ENCODE data around the gene BGLAP.
A peak's percentile ranks its signal among the peaks of the same experiment; 100 is the strongest.
"Not testable (repeated sequence)": the region's sequence is repeated elsewhere in the genome, so short reads cannot be mapped to it uniquely, and the experiment has no call there.

The BGLAP gene

DNA sequence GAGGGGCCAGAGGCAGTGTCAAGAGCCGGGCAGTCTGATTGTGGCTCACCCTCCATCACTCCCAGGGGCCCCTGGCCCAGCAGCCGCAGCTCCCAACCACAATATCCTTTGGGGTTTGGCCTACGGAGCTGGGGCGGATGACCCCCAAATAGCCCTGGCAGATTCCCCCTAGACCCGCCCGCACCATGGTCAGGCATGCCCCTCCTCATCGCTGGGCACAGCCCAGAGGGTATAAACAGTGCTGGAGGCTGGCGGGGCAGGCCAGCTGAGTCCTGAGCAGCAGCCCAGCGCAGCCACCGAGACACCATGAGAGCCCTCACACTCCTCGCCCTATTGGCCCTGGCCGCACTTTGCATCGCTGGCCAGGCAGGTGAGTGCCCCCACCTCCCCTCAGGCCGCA, at the start of gene BGLAP:
TSS of gene BGLAP (plus strand) at position 259 of the 400 bp plus-strand sequence. CDS start at position 307, 48 bp downstream.
- DNase-seq (ENCODE audit: low spot score): no peak

DNA sequence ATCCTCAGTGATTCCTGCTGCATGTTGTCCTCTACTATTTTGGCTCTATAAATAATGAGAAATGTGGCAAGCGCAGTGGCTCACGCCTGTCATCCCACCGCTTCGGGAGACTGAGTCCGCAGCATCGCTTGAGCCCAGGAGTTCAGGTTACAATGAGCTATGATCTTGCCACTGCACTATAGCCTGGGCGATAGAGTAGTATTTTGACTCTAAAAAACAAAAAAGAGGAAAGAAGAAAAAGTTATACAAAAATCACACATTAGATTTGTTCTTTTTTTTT, 48.8 kb upstream of the BGLAP start:
- no peak for DNase-seq (ENCODE audit: low spot score)

DNA sequence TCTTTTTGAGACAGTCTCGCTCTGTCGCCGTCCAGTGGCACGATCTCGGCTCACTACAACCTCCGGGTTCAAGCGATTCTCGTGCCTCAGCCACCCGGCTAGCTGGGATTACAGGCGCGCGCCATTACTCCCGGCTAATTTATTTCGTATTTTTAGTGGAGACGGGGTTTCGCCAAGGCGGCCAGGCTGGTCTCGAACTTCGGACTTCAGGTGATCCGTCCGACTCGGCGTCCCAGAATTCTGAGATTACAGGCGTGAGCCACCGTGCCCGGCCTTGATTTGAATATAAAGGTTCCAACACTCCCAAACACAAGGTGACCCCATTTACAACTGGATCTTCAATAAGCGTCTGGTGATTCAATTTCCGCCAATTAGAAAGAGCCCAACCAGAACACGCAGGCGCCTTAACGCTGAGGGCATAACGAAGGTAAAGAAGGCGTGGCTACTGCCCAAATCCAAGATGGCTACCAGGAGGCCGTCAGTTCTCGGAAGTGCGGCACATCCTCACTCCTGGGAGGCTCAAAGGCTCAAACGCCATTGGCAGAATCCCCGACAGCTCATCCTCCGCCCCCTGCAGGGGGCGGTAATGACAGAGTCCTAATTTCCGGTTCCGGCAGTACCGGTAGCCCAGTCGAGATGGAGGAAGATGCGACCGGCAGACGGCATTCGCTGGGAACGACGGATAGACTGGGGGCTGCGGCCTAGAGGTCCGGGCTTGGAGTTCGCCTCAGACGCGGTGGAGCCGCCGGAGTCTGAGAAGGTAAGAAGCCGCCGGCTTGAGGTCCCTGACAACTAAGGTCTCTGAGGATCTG, 48.3 kb upstream of the BGLAP start, which contains the start of gene SLC25A44:
TSS of gene SLC25A44 (plus strand) at position 617 of the 812 bp plus-strand sequence. CDS start 5,744 bp downstream, outside the sequence.
- peak; percentile 87 for DNase-seq (ENCODE audit: low spot score)

DNA sequence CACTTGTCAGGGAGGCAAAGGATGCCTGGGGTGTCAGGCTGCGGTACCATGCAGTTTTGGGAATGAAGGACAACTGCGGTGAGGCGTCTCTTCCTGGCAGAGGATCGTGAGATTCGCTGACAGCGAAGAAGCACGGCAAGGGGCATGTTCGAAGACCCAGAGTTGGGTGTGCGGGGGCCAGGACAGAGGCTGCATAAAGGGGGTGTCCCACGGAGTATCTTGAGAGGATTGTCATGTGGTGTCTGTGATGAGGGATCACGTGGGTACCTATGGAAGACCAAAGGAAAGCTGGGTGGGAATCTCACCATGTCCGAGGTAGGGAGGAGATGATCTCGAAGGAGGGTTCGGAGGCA, 47.7 kb upstream of the BGLAP start:
- no peak for DNase-seq (ENCODE audit: low spot score)

DNA sequence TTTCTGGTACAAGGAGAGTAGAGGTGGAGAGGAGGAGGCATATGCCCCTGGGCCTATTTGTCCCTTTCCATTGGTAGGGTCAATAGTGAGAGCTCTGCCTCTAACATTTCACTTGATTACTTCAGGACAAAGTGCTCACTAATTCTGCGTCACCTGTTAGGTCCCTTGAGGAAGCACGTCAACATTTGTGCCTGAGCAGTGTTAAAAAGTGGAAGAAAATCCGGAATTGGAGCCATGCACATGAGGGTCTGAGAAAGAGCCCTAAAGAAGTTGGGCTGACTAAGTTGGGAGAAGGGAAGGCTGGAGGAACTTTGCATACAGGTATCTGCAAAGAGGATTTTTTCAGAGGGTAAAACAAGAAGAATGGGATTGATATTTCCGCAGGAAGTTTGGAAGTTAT, 46.1 kb upstream of the BGLAP start:
- DNase-seq (ENCODE audit: low spot score): no peak

DNA sequence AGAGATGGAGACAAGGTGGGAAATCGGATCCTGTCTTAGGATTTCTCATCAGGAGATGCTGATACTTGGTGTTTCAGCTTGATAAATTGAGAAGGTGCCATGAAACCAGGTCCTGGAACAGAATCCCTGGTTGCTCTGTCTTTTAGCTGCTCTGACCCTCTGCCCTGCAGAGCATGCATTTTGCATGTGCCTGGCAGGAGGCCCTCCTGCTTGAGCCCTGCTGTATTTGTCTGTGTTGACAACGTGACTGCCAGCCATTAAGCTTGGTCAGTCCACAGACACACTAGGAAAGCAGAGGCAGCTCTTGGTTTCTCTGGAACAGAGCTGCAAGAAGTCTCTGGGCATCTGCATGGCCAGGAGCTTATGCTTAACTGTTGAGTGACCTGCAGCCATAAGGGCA, 45.5 kb upstream of the BGLAP start:
- no peak for DNase-seq (ENCODE audit: low spot score)

DNA sequence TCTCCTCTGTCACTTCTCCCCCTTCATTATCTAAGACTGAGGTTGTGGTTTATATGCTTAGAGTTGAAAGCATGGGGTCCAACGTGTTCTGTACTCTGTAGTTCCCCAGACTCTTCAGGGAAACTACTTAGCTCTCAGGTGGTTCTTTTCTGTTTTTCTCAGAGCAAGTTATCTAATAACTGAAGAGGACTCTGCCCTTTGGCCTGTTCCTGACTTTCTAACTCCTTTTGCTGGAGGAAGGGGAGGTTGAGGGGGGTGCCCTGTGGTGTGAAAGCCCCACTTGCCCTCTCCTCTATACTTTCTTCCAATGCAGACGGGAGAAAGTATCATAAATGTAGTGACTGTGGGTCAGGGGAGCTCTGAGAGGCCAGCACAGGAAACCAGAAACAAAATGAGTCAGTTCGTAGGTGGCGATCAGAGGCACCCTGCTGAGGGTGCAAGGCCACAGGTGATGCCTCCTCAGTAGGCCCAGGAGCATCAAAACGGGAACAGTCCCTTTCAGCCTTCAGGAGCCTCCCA, 43.1 kb upstream of the BGLAP start:
- no peak for DNase-seq (ENCODE audit: low spot score)

DNA sequence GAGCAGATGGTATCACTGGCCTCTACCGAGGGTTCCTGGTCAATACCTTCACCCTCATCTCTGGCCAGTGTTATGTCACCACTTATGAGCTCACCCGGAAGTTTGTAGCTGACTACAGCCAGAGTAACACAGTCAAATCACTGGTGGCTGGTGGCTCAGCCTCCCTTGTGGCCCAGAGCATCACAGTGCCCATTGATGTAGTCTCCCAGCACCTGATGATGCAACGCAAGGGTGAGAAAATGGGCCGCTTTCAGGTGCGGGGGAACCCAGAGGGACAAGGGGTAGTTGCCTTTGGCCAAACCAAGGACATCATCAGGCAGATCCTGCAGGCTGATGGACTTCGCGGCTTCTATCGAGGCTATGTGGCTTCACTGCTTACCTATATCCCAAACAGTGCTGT, 41.9 kb upstream of the BGLAP start:
- no peak for DNase-seq (ENCODE audit: low spot score)

DNA sequence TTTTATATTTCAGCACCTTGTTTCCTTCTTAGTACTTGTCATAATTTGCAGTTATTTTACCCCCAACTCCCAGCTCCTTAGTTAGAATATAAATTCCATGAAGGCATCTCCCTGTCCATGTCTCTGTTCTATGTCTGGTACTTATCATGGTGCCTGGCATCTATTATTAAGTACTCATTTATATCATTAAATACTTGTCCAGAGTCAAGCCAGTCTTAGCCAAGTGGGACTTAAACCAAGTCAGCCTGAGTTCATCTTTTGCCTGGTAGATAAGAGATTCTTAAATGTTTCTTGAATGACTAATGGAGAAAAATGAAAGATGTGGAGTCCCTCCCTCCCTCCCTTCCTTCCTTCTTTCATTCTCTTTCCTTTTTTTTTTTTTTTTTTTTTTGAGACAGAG, 38.7 kb upstream of the BGLAP start:
- DNase-seq (ENCODE audit: low spot score): no peak

DNA sequence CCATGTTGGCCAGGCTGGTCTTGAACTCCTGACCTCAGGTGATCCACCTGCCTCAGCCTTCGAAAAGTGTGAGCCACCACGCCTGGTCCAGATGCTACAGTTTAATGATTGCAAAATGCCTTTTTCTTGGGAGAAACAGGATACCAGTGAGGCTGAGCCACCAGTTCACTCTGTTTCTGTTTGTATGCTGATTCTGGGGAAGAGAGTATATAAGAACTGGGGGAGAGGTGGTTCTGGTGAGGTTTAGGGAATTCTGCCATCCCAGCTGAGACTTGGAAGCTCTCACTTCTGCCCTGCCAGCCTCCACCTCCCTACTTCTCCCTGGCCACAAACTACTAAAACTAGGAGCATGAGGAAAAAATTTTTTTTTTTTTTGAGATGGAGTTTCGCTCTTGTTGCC, 37.3 kb upstream of the BGLAP start:
- no peak for DNase-seq (ENCODE audit: low spot score)

DNA sequence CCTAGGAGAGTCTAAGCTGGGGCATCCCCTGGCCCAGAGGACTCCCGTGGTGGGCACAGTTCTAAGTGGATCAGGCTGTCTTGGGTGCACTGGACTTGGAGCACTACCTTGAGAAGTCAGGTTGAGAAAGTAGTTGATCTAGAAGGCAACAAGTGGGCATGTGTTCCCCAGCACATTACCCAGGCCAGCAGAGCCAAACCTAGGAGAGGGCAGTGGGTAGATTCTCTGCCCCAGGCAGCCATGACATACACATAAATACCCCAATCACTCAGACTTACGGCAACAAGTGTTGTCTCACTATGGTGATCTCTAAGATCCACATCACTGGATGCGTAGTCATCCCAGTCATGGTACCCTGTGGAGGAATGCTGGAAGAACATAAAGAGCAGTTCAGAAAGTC, 30.7 kb upstream of the BGLAP start:
- DNase-seq (ENCODE audit: low spot score): no peak

DNA sequence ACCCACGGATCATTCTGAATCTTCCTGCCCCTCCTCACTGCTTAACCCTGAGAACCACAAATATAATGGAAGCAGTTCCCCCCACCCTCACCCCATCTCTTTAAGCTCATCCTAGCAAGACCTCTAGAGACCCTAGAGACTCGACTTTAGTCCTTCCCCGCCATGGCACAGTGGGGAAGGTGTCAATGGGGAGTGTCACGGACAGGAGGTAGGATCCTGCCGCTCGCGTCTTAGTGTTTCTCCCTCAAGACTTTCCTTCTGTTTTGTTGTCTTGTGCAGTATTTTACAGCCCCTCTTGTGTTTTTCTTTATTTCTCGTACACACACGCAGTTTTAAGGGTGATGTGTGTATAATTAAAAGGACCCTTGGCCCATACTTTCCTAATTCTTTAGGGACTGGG, 29.9 kb upstream of the BGLAP start:
- DNase-seq (ENCODE audit: low spot score): no peak

DNA sequence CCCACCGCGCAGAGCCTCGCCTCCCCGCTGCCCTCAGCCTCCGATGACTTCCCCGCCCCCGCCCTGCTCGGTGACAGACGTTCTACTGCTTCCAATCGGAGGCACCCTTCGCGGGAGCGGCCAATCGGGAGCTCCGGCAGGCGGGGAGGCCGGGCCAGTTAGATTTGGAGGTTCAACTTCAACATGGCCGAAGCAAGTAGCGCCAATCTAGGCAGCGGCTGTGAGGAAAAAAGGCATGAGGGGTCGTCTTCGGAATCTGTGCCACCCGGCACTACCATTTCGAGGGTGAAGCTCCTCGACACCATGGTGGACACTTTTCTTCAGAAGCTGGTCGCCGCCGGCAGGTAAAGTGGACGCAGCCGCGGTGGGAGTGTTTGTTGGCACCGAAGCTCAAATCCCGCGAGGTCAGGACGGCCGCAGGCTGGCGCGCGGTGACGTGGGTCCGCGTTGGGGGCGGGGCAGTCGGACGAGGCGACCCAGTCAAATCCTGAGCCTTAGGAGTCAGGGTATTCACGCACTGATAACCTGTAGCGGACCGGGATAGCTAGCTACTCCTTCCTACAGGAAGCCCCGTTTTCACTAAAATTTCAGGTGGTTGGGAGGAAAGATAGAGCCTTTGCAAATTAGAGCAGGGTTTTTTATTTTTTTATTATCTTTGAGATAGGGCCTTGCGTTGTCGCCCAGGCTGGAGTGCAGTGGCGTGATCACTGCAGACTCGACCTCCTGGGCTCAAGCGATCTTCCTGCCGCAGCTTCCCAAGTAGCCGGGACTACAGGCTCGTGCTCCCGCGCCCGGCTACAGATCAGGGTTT, 28.9 kb upstream of the BGLAP start, which contains the start of gene PMF1:
TSS of gene PMF1 (plus strand) at position 175 of the 811 bp plus-strand sequence. CDS start at position 184, 9 bp downstream.
- peak; percentile 99 for DNase-seq (ENCODE audit: low spot score)

DNA sequence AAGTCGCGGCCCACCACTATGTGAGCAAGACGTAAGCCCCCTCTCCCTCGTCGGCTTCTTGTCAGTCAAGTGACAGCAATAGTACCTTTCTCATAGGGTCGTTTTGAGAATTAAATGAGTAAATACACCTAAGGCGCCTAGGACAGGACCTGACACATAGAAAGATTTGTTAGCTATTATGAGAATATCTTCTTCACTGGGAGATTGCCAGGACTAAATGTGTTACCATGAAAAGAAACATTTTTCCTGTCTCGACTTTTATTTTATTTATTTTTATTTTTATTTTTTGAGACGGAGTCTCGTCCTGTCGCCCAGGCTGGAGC, 28.4 kb upstream of the BGLAP start:
- DNase-seq (ENCODE audit: low spot score): no peak

DNA sequence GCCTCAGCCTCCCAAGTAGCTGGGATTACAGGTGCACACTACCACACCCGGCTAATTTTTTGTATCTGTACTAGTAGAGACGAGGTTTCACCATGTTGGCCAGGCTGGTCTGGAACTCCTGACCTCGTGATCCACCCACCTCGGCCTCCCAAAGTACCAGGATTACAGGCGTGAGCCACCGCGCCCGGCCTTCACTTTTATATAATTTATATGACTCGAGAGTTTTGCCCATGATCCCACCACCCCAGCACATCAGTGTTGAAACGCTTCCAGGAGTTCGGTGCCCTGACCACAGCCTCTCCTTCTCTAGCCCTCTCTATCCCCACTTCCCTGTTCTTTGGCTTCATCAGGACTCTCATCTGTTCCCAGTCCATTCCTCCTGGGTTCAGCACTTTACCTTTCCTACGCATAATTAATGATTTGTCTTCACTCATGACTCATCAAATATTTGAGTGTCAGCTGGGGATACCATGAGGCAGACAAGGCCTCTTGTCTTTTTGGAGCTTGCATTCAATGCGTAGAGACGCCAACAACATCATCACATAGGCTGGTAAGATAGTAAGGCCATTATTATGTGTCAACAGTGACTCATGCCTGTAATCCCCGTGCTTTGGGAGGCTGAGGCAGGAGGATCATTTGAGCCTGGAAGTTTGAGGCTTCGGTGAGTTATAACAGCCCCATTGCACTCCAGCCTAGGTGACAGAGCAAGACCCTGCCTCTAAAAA, 27.8 kb upstream of the BGLAP start:
- no peak for DNase-seq (ENCODE audit: low spot score)

DNA sequence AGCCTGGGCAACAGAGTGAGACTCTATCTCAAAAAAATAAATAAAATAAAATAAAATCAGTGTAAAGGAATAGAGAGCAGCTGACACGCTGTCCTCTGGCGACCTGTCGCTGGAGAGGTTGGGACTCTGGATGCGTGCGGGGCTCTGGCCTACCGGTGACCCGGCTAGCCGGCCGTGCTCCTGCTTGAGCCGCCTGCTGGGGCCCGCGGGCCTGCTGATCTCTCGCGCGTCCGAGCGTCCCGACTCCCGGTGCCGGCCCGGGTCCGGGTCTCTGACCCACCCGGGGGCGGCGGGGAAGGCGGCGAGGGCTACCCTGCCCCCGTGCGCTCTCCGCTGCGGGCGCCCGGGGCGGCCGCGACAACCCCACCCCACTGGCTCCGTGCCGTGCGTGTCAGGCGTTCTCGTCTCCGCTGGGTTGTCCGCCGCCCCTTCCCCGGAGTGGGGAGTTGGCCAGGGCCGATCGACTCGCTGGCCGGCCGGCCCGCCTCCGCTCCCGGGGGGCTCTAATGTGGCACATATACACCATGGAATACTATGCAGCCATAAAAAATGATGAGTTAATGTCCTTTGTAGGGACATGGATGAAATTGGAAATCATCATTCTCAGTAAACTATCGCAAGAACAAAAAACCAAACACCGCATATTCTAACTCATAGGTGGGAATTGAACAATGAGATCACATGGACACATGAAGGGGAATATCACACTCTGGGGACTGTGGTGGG, 25.5 kb upstream of the BGLAP start:
- not testable (repeated sequence) for DNase-seq (ENCODE audit: low spot score)

DNA sequence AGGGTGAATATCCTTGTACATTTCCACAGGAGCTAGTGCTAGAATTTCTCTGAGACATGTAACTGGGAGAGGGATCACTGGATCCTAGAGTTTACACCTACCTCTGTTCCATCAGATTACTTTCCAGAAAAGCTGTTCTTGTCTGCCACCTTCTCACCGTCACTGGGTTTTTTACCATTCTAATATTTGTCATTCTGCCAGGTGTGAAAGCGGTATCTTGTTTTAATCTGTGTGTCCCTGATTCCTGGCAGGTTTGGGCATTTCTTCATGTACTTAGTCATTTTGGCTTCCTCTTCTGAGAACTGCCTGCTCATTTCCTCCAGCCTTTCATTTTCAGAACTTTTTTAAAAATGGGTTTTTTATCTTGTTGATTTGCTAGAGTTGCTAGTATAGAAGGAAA, 24.1 kb upstream of the BGLAP start:
- DNase-seq (ENCODE audit: low spot score): no peak

DNA sequence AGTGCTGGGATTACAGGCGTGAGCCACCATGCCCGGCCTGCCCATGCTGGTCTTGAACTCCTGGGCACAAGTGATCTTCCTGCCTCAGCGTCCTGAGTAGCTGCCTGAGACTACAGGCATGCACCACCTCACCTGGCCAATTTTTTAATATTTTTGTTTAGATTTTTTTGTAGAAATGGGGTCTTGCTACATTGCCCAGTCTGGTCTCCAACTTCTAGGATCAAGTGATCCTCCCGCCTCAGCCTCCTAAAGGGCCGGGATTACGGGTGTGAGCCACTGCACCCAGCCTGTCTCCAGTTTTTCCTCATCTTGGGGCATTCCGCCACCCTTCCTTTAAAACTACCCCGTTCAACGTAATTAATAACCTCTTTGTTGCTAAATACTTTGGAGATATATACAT, 21.8 kb upstream of the BGLAP start:
- DNase-seq (ENCODE audit: low spot score): no peak

DNA sequence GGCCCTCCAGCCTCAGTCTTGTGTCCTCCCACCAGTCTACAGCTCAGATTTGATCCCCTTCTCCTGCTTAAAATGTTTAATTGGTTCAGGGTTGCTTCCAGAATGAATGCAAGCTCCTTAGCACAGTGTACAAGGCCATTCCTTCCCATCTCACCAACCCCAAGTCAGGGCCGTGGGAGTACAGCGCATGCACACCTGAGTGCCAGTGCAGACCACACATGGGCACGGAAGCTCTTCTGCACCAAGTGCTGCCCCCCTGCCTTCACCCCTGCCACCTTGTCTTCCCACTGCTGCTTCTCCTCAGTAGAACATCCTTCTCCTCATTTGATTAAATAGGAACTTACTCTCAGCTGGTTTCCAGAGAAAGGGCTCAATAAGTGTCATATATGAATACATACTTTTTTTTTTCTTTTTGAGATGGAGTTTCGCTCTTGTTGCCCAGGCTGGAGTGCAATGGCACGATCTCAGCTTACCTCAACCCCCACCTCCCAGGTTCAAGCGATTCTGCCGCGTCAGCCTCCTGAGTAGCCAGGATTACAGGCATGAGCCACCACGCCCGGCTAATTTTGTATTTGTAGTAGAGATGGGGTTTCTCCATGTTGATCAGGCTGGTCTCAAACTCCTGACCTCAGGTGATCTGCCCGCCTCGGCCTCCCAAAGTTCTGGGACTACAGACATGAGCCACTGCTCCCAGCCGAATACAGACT, 19.8 kb upstream of the BGLAP start:
- DNase-seq (ENCODE audit: low spot score): no peak

DNA sequence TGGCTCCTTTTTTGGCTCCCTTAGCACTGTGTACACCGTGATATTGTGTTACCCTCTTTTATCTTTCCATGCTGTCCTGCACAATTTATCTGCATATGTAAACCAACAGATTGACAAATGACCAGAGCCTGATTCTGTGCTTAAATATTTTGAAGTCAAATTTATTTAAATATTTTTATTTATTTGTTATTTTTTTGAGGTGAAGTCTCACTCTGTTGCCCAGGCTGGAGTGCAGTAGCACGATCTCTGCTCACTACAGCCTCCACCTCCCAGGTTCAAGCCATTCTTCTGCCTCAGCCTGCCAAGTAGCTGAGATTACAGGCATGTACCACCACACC, 16.3 kb upstream of the BGLAP start:
- DNase-seq (ENCODE audit: low spot score): no peak

DNA sequence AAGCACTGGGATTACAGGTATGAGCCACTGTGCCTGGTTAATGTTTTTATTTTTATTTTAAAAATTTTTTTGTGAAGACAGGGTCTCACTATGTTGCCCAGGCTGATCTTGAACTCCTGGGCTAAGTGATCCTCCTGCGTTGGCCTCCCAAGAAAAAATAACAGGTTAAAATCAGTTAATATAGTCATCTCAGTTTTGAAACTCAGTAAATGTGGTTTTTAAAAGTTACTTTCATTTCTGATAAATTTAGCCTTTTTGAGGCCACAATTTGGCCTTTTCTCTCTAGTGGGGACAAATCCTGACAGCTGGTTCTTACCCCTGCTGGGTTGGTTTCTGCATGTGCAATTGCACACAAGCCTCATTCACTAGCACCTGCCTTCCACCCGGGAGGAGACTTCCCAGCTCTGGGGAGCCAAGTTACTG, 15.9 kb upstream of the BGLAP start:
- no peak for DNase-seq (ENCODE audit: low spot score)

DNA sequence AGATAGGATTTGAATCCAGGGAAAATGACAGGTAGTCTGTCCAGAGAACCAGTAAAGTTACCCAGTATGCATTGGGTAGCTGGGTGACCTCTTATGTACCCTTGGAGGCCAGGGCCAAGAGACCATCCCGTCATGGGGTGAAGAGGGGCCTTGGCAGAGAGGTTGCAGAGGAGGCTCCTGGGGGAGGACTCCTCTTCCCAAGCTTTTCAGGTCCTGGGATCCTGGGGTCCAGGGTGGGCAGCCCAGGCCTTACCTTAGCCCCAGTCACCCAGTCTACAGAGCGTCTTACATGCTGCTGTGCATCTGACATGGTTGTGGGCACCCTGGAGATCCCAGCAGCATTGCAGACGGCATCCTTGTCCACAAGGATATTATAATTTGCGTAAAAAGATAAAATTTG, 15.2 kb upstream of the BGLAP start:
- DNase-seq (ENCODE audit: low spot score): no peak

All from HuH-7.5 (cell line).